GF-D8 (cell line): ENCODE results near the gene CHKB.

Experiments
- DNase-seq: peaks from one replicate; lab custom pipeline; 2025; lab: John Stamatoyannopoulos, UW

The CHKB gene

DNA sequence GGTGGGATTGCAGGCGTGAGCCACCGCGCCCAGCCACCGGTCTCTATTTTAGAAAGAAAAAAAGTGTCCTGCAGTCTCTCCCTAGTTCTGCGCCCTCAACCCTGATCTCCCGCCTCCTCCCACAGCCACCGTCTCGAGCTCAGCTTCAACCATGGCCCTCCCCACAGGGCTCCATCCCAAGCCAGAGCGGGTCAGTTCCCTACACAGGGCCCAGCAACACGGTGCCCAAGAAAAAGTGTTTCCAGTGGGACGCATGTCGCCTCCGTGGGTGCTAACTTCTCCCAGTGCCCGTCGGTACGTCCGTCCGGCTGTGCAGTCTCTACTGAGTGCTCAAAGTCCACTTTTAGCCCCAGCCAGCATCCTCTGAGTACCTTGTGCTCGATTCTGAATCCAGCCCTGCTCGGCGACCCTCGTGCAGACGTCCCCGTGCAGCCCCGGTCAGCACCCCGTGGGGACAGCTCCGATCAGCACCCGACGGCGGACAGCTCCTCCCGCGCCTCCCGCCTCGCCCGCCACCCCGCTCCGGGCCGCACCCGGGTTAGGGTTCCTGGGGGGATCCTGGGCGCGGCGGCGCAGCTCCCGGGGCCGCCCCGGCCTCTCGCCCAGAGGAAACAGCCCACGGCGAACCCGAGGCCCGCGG, 17.3 kb upstream of the CHKB start:
- no peak for DNase-seq

DNA sequence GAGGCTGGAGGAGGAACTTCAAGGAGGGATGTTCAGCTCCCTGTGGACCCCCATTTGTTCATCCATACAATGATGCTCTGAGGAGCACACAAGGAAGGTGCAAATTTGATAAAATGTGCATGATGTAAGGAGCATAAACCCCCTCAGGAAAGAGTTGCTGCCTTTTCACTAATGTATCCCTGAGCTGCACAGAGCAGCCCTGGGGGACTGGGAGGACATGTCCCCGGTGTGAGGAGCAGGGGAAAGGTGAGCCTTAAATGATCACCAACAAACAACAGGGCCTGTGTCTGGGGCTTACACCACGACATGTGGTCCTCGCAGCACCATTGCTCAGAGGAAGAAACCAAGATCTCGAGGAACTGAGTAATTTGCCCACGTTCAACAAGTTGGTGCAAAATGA, 14.4 kb upstream of the CHKB start:
- DNase-seq, result no peak

DNA sequence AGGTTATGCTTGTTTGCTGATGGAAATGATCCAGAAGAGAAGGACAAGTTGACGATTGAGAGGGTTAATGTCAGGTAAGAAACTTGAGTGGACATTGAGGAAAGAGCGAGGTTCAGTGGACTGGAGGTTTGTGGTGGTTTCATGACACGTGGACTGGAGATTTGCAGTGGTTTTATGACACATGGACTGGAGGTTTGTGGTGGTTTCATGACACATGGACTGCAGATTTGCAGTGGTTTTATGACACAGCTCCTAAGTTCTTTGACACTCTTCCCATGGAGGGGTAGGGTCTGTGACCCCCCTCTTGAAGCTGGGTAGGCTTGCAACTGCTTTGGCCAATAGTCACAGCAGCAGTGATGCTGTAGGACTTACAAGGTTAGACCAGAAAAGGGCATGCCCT, 12.5 kb upstream of the CHKB start:
- DNase-seq, result no peak

DNA sequence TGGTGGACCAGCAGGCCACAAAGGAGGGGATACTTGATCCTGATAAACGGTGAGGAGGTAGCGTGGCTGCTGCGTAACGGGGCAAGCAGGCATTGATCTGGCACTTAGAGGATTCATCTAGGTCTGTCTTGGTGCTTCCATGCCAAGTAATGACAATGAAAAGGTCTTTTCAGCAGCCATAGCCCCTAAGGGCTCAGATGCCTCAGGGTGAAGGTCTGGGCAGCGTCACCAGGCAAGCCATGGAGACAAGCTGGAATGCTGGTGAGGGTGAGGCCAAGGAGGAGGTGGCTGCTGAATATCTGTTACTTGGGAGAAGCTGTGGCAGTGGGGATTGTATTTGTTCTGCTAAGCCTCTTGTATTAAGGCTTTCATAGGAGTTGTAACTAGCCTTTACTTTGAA, 4.8 kb upstream of the CHKB start:
- no peak for DNase-seq

DNA sequence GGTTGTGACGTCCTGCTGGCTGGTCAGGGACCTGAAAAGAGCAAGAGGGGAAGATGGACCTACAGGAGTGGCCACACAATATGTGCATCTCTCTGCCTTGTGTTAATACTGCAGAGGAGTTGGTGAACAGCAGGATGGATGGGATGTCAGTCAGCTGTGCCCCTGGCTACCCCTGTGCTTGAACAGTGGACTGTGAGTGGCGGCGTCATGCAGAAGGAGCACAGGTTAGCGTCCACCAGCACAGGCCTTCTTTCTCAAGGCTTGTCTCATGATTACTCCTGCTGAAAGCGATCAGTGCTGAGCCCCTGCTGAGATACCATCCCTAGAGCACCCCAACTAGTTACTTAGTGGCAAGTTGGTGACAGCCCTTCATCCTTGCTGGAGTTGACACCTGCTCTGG, 3.8 kb upstream of the CHKB start:
- DNase-seq, result no peak

DNA sequence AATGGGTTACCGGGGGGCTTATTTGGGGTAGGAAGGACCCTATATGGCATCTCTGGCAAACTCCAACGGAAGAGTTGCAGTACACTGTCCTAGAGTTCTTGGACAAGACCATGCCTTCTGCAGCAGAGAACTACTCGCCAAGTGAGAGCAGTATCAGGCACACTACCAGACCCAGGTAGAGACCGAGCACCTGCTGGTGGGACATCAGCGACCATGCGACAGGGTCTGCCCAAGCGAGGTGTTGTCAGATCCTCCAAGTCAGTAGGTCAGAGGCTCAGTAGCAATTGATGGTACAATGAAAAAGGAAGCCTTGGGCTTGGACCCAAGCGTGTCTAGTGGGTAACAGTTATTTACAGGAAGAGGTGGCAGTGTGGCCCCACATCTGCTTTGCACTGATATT, 3.1 kb upstream of the CHKB start:
- DNase-seq, result no peak

DNA sequence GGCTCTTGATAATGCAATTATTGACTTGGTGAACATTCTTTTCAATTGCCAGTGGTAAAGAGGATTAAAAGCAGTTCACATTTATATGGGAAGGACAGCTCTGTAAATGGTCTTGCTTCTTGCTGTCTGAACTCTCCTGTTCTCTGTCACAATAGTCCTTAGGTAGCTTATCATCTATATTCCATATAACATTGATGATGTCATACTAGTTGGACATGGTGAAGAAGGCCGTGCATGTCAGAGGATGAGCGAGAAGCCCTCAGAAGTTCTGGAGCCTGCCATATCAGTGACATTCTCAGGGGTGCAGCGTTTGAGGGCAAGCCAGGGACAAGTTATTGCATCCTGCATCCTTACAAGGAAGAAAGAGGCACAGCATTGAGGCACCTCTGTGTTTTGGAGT, 2.6 kb upstream of the CHKB start:
- no peak for DNase-seq

DNA sequence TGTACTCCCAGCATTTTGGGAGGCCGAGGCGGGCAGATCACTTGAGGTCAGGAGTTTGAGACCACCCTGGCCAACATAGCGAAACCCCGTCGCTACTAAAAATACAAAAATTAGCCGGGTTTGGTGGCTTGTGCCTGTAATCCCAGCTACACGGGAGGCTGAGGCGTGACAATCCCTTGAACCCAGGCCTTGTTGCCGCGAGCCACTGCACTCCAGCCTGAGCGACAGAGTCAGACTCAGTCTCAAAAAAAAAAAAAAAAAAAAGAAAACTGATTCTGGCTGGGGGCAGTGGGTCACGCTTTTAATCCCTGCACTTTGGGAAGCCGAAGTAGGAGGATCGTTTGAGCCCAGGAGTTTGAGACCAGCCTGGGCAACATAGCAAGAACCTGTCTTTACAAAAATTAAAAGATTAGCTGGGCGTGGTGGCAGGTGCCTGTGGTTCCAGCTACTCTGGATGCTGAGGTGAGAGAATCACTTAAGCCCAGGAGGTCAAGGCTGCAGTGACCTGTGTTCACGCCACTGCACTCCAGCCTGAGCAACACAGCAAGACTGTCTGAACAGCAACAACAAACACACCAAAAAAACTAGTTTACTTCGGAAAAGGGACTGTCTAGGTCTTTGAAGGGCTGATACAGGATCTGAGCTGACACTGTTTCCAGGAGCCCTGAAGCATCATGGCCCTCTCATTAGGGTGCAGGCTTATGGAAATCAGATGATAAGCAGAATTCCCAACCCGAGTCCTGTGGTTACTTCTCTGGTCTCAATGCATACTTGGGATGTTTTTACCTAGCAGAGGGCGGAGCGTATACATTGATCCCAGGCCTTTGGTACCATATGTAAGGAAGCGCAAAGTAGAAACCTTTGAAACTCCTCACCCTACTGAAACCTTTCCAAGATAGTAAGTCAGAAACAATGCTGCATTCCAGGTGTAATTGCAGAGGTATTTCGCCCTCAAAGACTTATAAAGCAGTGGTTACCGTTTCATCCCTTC, 1.8 kb upstream of the CHKB start:
- DNase-seq, result no peak

DNA sequence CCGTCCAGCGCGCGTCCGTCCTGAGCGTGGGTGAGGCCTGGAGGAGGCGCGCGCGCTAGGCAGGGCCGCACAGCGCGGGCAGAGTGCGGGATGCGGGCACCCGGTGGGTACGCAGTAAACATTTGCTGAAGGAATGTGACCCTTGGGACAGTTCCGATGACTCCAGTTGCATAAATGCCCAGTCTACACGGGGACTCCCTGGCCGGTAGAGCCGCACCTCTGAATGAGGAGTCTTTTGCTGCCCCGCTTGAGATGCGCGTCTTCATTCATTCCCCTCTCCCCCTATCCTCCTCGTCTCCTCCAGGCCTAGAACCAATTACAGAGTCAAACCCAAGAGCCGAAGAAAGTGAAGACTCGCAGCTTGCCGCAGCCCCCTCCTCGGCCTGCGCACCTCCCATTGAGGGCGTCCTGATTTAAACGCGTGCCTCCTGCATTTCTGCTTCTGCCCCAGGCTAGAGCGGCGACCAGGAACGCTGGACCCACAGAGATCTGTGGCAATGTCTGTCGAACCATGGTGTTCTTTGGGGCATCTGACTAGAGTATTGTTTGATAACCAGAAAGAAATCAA, 729 bp upstream of the CHKB start:
- DNase-seq, result no peak

DNA sequence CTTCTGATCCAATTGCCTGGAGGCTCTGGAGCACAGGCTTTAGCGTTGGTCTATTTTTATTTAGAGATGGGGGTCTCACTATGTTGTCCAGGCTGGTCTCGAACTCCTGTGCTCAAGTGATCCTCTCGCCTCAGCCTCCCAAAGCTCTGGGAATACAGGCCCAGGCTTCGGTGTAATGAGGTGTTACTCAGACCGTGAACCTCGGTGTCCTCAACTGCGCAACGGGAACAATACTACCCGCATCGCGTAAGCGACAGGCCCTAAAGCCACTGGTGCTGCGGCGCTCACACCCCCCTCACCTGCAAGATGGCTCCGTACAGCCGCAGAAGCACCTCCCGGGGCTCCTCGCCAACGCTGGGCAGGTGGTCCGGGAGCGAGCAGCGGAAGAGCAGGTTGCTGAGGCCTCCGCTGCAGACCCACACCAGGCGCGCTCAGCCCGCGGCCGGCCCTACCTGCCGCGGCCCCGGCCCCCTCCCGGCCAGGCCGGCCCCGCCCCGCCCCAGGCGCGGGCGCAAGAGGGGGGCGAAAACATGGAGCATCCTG, 628 bp downstream of the CHKB start:
- DNase-seq, result no peak

DNA sequence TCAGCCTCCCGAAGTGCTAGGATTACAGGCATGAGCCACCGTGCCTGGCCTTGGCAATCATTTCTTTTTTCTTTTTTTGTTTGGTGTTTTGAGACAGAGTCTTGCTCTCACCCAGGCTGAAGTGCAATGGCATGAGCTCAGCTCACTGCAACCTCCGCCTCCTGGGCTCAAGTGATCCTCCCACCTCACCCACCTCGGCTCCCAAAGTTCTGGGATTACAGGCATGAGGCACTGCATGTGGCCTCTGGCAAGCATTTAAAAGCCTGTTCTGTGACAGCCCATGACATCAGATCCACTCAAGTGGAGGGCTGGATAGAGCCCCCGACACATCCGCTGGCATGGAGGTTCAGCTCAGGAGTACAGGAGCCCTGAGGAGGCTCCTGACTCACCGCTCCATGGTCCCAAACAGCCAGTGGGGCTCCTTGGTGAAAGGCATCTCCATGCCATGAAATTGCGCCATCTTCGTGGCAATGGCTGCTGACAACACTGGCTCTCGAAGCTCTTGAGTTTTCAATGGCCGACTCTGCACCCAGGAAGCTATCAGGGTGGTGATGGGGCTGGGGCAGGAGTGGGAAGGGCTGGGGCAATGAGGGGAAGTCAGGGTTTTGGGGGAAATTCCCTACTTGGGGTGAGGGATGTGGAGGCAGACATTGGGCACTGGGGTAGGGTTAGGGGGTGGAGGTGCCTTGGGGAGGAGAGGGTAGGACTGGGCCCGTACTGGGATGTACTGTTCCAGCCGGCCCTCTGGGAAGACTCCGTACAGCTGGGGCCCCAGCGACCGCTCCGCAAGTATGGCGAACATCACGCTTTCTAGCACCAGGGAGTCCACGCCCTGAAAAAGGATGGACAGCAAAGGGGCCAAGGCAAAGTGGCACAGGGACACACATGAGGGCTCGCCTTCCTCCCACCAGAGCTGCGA, 1.4 kb downstream of the CHKB start:
- DNase-seq, result no peak

DNA sequence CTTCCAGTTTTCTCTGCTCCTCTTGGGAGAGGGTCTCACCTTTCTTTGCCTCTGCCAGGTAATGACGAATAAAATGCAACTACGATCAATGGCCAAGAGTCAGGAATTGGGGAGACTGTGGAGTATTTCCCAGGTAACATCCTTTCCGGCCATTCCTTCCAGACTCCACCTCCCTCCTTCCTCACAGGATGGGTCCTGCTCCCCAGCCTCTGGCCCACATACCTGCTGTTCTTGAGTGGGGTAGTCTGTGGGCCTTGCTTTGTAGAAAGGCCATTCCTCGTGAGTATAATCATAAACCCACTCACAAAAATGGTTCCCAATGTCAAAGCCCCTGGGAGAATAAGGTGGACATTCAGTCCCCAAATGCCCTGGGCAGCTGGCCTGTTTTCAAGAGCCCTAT, 2.9 kb downstream of the CHKB start:
- DNase-seq, result no peak

DNA sequence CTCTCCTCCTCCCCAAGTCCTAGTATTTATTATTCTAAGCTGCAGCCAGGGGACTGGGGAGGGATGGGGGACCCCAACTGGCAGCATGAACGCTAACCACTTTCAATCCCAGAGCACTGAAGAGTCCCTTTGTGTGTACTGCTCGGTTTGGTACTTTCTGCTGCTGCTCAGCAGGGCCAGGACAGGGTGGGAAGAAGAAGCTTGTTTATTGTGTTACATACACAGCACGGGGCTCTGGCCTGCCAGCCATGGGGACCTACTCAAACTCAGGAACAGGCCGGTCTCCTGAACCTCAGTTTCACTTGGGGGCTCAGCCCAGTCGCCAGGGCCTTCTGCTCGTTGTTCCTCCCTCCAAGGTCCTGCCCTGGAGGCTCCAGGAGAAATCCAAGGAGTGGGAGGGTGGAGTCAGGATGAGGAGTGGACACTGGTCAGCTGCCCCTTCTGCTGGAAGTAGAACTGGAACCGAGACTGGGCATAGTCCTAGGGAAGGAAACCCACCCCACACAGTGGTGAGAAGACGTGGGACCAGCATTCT, 3.8 kb downstream of the CHKB start:
- DNase-seq, result no peak

DNA sequence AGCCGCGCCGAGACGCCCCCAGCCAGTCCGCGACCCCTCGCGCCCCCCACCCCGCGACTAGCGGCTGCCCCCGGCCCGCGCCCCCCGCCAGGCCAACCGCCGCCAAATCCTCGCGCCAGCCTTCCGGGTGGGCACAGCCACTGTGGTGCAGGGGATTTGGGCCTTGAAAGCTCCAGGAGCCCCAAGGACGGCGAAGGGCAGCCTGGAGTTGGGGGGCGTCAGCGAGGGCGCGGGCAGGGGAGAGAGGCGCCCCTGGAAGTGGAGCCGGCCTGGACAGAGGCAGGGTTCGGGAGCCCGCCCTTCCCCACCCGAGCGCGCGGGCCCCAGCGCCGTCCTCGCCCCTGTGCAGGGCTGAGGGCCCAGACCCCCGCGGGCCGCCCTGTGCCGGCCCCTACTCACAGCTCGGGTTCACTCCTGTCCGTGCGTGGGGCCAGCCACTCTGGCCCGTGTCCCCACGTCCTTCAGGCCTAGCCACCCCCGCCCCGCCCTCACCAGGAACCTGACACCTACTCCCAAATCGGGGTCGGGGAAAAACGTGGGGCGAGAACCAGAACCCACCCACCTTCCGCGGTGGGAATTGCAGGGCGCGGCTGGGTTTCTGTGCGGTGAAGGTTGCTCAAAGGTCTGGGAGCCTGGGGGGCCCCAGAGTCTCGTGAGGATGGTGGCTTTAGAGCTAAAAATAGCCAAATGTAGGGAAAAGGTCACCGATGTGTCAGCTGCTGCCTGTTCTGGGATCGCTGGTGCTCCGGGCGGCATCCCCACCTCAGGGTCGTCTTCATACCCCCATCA, 4.5 kb downstream of the CHKB start, which contains the start of gene CPT1B:
Gene CPT1B, minus strand, starts transcription at position 441 of the 789 bp plus-strand sequence. CDS start 512 bp downstream, outside the sequence.
- no peak for DNase-seq

DNA sequence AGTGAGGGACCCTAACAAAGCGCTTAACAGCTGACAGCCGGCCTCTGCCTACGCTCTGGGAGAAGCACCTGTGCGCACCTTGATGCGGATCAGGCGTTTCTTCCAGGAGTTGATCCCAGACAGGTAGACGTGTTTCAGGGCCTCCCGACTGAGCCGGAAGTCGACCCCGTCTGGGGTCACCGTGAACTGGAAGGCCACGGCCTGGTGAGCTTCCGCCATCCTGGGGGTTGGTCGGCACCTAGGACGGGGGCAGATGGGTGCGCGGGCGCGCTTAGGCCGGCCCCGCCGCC, 5.0 kb downstream of the CHKB start:
- no peak for DNase-seq

DNA sequence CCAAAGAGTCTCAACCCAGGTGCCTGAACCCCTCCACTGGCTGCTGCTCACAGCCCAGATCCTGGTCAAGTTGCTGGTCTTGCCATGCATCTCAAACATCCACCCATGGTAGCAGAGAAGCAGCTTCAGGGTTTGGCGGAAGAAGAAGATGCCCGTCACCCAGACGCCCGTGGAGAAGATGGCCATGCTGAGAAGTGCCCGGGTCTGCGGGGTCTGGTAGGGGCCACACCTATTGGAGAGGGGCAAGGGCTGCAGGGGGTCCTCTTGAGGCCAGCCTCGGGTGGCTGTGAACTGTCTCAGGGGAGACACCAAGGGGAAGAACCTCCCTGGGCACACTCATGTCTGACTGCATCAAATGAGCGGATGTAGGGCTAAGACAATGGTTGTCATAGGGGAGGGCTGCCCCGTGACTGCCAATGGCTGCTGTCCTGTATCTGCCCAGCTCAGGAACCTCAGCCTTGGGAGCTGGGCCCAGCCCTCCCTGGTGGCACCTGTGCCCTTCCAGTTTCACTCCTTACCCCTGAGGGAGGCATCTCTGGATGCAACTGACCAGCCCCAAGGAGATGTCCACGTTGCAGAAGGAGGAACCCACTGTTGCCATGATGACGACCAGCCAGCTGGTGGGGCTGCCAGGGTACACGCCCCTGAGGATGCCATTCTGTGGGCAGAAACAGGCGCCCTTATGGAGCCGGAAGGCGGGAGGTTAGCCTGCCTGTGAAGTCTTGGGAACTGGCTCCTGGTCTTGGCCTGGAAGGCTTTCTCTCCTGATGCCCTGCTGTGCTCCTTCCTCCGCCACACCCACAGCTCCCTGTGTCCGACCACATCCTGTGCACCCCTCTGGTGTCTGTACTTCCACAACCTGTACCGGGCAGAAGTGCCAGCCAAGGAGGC, 5.6 kb downstream of the CHKB start:
- DNase-seq, result no peak

DNA sequence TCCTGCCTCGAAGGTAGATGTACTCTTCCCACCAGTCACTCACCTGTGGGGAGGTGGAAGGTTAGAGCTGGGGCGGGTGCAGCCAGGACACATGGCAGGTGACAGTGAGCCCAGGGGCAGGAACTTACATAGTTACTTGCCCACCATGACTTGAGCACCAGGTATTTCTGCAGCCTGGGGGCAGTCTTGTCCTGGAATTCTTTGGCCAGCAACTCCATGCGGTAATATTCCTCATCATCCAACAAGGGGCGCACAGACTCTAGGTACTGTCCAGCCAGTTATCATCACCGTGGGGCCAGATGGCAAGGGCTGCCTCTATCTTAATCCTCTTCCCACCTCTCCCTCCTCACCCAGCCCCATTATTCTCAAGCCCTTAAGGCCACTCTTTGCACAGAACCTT, 6.6 kb downstream of the CHKB start:
- no peak for DNase-seq

DNA sequence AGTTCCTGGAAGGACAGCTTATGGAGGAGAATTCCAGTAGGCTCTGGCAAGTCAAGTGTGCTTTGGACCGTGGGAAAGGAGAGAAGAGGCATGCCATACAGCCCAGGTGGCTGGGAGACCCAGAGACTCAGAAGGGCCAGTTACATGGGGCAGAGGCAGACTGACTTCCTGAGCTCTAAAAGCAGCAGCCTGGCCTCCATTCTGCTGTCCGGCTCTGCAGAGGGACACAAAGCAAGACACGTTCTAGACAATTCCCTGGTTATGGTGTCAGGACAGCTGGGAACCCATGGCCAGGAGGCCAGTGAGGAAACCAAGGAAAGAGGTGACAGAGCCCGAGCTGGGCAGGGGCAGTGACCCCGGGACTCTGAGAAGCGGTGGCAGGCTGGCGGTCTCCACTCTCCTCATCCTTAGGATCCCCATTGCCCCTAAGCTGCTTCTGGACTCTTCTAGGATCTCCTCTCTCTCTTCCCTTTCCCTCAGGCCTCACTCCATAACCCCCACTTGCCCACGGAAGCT, 7.2 kb downstream of the CHKB start:
- DNase-seq, result no peak

DNA sequence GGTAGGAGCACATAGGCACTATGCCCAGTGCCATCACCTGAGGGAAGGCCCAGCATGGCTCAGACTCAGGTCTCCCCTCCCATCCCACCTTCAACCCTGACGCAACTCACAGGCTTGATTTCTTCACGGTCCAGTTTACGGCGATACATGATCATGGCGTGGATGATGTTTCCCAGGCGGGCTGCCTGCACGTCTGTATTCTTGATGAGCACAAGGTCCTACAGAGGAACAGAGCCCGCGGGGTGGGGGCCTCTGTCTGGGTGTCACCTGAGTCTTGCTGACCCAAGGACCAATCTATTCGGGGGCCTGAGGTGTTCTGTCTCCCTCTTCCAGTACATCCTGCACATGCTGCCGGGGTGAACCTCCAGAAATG, 8.3 kb downstream of the CHKB start:
- DNase-seq, result no peak
